Parathyroid adenoma (tissue), 2 donors: ENCODE results near the gene RIOK1.
A peak's percentile ranks its signal among the peaks of the same experiment; 100 is the strongest.

Experiments
- H2AFZ ChIP-seq: fragments of 300-600 bp; sonication (generic); one replicate; pipeline ENCODE4 v1.7.0; 2017; ENCODE audit warnings: antibody characterized with exemption, mild to moderate bottlenecking
- H3K27ac ChIP-seq: fragments of 300-600 bp; sonication (generic); one replicate; pipeline ENCODE4 v1.7.0; 2017
- H3K27me3 ChIP-seq: fragments of 300-600 bp; sonication (generic); one replicate; pipeline ENCODE4 v1.7.0; 2017; ENCODE audit warnings: low read length; ENCODE audit not compliant: control insufficient read depth, insufficient read depth
- H3K36me3 ChIP-seq: fragments of 300-600 bp; sonication (generic); one replicate; pipeline ENCODE4 v1.7.0; 2017; ENCODE audit warnings: low read length; ENCODE audit not compliant: control insufficient read depth, insufficient read depth
- H3K4me1 ChIP-seq: fragments of 300-600 bp; sonication (generic); one replicate; pipeline ENCODE4 v1.7.0; 2017; ENCODE audit warnings: control low read depth
- H3K4me2 ChIP-seq: fragments of 300-600 bp; sonication (generic); one replicate; pipeline ENCODE4 v1.7.0; 2017; ENCODE audit warnings: low read length
- H3K4me3 ChIP-seq: fragments of 300-600 bp; sonication (generic); one replicate; pipeline ENCODE4 v1.7.0; 2017; ENCODE audit warnings: low read depth, low read length
- H3K79me2 ChIP-seq: fragments of 300-600 bp; sonication (generic); one replicate; pipeline ENCODE4 v1.7.0; 2017; ENCODE audit warnings: control low read depth
- H3K9ac ChIP-seq: fragments of 300-600 bp; sonication (generic); one replicate; pipeline ENCODE4 v1.7.0; 2017; ENCODE audit warnings: mild to moderate bottlenecking
- H3K9me3 ChIP-seq: fragments of 300-600 bp; sonication (generic); one replicate; pipeline ENCODE4 v1.7.0; 2017; ENCODE audit warnings: low read length; ENCODE audit not compliant: control insufficient read depth
- CTCF ChIP-seq: fragments of 300-600 bp; sonication (generic); IDR thresholded peaks from one replicate; pipeline ENCODE4 v1.7.0; 2017; ENCODE audit warnings: antibody characterized with exemption, mild to moderate bottlenecking
- donor health status: primary hyperparathyroidism.

Gene RIOK1

DNA sequence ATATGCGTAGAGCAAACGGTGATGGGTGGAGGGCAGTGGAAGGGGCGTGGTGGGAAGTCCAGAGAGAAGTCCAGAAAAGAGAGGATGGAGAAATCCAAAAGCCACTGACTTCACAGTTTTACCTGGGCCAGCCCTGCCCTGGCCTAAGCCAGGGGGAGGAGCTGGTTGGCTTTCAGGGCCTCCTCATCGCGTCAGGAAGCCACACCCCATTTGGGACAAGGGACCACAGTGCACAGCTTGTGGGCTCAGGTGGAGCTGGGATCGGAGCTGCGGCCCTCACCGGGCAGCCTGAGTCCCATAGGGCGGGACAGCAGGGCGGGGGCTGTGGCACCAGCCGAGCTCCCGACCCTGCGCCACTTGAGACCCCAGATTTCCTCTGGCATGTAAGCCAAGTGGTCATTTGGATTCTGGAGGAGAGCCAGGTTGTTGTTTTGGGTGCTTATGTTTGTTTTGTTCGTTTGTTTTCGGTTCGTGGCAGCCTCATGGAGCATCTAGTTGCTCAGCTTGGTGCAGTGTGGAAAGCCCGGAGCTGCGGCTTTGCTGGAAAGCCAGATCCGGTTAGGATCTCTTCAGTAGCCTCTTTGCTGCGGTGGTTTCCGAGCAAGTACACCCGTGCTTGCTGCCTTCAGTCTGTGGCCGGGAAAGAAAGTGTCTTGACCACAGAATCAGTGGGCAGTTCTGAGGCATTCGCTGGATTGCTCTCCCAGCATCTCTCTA lies 42.2 kb downstream of the RIOK1 start:
- peak overlapping the region; percentile 26 for H3K27ac ChIP-seq
- peaks cover 16% of the 10 kb centered on the region for H3K4me1 ChIP-seq
- H2AFZ ChIP-seq: peak overlapping the region; percentile 64
- H3K36me3 ChIP-seq: no peaks in the 10 kb centered on the region
- no peaks in the 10 kb centered on the region for H3K9me3 ChIP-seq
- no peak for TF ChIP-seq CTCF
- no peak overlapping the region for H3K9ac ChIP-seq
- no peak overlapping the region for H3K4me2 ChIP-seq
- H3K4me3 ChIP-seq: no peak overlapping the region
- H3K27me3 ChIP-seq: no peaks in the 10 kb centered on the region
- H3K79me2 ChIP-seq: no peaks in the 10 kb centered on the region

GRCh38 chr6:7432391-7433120 lies 42.9 kb downstream of the RIOK1 start:
- Histone ChIP-seq H3K79me2 (no peaks in the 10 kb centered on the region), H3K4me2 (no peak overlapping the region), H3K27me3 (no peaks in the 10 kb centered on the region), H2AFZ (peak overlapping the region; percentile 64), H3K27ac (peak overlapping the region; percentile 26), H3K36me3 (no peaks in the 10 kb centered on the region), H3K4me1 (peaks cover 16% of the 10 kb centered on the region), H3K4me3 (no peak overlapping the region), H3K9ac (no peak overlapping the region), H3K9me3 (no peaks in the 10 kb centered on the region)
- no peak for TF ChIP-seq CTCF

DNA sequence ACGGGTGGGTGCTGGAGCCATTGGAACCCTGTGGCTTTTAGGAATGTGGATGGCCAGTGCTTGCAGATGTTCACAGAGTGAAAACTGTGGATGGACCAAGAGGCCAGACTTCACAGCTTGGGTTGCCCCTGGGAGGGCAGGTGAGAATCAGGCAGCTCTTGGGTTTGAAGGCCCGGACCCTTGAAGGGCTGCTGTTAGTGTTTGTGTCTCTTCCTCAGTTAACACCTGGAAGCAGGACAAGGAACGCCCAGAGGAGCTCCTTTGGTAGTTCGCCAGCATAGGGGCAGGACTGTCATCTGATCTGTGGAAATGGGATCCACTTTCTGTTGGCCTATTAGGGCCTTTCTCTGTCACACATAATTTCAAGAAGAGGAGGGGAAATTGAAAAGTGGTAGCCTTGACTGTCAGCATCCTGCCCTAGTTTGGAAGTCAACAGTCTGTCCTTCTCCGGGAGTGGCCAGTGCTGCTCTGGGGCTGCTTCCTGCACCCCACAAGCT lies 43.6 kb downstream of the RIOK1 start:
- H2AFZ ChIP-seq: peak overlapping the region; percentile 64

DNA sequence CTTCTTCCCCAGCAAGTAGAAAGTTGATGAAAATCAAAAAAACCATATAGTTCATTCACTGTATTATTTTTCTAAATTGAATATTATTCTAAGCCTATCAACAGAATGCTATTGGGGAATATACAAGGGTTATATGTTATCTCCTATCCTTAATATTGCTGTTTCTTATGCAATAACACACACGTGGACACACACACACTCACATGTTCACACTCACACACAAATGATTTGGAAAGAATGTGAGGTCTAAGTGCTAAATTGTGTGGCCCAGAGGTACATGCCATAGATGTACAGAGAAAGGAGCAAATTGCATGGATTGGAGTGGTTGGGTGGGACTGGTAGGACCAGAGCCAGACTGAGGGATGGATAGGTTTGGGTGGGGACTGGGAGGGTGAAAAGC lies 45.1 kb downstream of the RIOK1 start:
- no peaks in the 10 kb centered on the region for H3K9me3 ChIP-seq
- H3K36me3 ChIP-seq: no peaks in the 10 kb centered on the region
- TF ChIP-seq CTCF: no peak

More for the DNA sequence above, 43.6 kb downstream of the RIOK1 start:
- peaks cover 16% of the 10 kb centered on the region for H3K4me1 ChIP-seq
- no peak overlapping the region for H3K4me2 ChIP-seq
- no peak overlapping the region for H3K9ac ChIP-seq
- no peak overlapping the region for H3K4me3 ChIP-seq
- H3K36me3 ChIP-seq: no peaks in the 10 kb centered on the region
- peak overlapping the region; percentile 26 for H3K27ac ChIP-seq
- no peaks in the 10 kb centered on the region for H3K27me3 ChIP-seq
- H3K79me2 ChIP-seq: no peaks in the 10 kb centered on the region
- TF ChIP-seq CTCF: no peak
- H3K9me3 ChIP-seq: no peaks in the 10 kb centered on the region

More for the DNA sequence above, 45.1 kb downstream of the RIOK1 start:
- no peak overlapping the region for H3K27ac ChIP-seq
- H2AFZ ChIP-seq: no peak overlapping the region
- H3K79me2 ChIP-seq: no peaks in the 10 kb centered on the region
- no peak overlapping the region for H3K9ac ChIP-seq
- peaks cover 16% of the 10 kb centered on the region for H3K4me1 ChIP-seq
- no peaks in the 10 kb centered on the region for H3K27me3 ChIP-seq
- H3K4me2 ChIP-seq: no peak overlapping the region
- H3K4me3 ChIP-seq: no peak overlapping the region
